C4-2B (cell line): ENCODE measurements around the gene SH2D1A.

Experiments used
- CTCF ChIP-seq: fragments of 450-650 bp; conservative IDR thresholded peaks from 2 replicates; pipeline ENCODE4 v1.5.1; 2017; ENCODE audit warnings: mild to moderate bottlenecking
- ZFX ChIP-seq: fragments of 450-650 bp; IDR thresholded peaks from 2 replicates; pipeline ENCODE4 v1.6.1; 2017

GRCh38 chrX:124369722-124370121, 23.4 kb downstream of the SH2D1A start:
- TF ChIP-seq CTCF (no peak), ZFX (no peak)
